HG03520 (cell line): ENCODE results near the gene HOXA6.

Experiments used
- ATAC-seq: cut with Tn5 transposase; IDR thresholded peaks from one replicate; pipeline ENCODE4 v1.9.1; 2021; ENCODE audit warnings: mild to moderate bottlenecking, moderate library complexity; ENCODE audit not compliant: unreplicated experiment

The HOXA6 gene

DNA sequence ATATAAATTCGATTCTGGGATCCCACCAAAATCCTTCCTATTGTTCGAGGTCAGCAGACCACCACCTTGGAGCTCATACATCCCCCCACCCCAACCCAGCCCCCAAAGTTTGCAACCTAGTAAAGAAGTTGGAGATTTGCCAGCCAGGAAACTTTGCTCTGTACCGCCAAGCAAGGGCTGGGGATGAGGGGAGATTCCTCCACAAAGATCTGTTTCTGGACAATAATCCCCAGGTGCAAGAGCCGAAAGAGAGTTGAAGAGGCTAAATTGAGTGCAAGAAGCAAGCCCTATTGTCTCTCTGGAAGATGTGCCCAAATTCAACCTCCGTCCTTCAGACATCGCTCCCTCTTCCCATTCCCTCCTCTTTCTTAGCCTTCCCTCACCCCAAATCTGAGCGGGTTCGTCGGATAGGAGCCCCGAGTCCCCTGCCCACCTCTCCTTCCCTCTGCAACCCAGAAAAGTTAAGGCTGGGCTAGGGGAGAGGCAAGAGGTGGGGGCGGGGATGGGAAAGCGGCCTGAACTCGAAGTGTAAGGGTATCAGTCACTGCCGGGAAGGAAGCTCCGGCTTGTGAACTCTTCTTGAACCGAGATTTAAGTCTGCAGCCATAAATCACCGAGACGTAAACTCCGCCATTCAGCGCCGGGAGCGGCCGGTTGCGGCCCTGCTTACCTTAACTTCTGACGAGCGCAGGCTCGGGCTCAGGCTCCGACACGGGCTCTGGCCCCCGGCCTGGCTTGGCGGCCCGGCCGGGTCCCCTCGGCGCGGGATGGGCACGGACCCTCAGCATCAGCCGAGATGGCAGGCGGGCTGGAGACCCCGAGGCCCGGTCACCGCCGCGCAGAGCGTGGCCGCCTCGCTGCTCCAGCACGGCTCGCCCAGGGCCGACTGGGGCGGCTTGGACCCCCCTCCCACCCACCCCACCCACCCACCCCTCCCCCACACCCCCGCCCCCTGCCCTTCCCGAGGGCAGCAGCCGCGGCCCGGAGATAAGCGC, 34.3 kb downstream of the HOXA6 start:
- ATAC-seq = no peak

DNA sequence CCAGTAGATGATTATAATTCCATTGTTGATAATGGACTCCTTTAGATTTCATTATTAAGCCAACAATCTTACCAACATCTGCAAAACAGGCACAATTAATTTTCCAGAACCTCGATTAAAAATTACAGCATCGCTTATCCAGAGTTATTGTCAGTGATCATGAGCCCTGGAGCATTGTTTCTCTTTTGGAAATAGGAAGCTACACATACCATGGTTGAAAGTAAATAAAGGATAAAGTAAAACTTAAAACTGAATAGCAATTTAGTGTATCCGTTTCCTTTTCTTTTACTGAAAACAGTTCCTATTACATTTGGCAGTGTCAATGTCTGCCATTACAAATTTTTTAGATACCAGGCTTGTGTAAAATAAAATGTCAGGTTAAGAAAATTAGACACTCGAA, 35.2 kb downstream of the HOXA6 start:
- ATAC-seq = no peak

DNA sequence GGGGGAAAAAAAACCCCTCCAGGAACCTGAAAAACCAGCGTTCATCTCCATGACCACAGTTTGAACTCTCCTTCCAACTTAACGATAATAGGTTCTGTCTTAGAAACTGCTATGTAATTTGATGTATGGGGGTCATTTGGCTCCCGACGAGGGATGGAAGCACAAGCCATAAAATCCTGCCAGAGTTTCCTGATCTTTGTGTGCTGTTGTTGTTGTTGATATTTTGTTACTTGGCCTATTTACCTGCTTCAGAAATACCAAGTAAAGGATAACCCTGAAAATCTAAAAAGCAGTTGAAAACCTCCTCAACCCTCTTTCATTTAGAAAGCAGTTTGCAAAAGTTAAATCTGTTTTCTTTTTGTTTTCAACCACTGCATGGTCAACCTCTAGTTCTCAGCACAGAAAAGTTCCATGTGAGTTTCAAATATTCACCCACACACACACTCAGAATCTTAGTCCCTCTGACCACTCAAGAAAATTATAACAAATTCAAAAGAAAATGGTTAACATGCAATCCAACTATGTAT, 35.8 kb downstream of the HOXA6 start:
- ATAC-seq = no peak

DNA sequence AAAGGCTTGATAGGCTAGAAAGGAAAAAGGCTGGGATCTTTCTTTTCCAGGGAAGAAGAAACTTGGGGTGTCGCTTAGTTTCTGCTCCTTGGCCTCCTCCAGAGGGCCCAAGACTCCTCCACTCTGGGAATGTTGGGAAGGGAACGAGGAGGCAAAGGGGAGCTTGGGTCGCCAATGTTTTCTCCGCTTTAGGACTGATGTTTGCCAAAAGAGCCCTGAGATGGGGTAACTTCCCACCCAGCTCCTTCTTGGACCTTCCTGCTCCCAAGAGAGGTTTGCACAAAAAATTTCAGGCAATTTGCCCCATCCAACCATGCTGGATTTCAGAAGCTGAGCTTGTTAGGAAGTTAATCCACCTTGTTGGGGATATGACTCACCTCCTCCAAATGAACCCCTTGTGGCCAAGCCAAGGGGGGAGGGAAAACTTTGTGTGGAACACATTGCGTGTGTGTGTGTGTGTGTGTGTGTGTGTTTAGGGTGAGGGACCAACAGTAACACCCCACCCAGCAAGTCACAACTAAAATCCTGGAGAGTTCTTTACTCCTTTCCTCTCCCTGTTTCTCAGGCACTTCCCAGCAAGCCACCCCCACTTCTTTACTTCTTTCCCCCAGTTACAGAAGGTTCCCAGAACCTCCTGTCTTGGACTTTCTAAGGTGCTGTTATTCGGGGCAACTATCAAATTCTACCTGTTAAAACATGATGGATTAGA, 36.4 kb downstream of the HOXA6 start:
- no peak for ATAC-seq

DNA sequence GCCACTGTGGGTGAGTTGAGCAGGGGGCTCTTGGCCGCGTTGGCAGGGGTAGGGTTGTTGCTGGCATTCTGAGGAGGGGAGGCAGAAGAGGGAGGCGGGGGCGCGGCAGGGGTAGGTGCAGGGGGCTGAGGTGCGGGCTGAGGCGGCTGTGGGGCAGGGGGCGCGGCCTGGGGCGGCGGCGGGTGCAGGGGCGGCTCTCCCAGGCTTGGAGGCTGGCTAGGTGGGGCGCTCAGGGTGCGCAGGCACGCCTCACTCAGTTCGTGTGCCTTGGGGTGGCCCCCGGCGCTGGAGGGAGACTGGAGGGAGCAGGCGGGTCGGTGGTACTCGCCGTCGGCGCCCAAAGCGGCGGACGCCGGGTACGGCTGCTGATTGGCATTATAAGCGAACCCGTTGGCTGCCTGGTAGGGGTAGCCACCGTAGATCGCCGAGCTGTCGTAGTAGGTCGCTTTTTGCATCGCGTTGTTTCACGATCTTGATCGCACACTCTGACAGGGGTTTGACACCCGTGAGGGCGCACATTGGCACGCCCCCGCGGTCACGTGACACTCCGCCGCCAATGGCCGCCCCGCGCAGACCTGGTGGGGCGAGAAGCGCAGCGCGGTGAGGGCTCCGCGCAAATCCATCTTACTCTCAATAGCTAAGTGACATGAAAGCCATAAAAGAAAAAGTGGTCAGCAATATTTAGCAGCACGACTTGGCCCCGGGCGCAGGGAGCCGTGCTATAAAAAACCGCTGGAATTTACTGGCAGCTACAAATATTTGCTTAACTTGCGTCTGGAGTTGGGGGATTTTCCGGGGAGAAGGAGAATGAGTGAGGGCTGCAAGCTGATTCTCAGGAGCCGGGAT, 37.2 kb downstream of the HOXA6 start:
- no peak for ATAC-seq

DNA sequence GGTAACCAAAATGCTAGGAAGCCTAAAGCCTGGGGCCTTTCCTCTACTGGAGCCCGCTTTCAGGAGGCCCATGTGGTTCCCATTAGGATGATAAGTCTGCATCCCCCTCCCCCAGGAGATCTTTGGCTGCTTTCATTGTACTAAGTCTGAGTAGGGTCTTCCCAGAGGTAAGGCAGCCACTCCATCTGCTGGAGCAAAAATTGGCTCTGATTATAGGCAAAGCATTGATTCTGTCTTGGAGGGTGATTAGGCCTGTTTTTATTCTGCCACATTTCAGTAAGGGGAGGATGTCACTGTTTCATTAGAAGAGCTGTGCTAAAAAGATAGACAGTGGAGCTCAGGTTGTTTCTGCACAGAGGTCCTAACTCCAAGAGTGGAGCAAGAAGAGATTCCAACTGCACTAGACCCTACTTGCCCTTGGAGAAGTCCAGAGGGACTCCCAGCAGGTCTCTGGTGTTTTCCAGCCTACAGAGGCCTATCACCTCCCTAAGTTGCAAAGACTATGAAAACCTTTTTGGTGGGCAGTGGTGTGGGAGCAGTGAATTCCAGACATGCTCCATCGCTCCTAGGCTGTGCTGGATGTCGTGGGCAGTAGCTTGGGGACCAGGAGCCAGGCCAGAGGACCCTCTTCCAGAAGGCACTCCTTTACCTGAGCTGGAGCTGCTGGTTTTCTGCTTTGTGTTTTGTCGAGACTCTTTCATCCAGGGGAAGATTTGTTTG, 37.9 kb downstream of the HOXA6 start:
- ATAC-seq = no peak

DNA sequence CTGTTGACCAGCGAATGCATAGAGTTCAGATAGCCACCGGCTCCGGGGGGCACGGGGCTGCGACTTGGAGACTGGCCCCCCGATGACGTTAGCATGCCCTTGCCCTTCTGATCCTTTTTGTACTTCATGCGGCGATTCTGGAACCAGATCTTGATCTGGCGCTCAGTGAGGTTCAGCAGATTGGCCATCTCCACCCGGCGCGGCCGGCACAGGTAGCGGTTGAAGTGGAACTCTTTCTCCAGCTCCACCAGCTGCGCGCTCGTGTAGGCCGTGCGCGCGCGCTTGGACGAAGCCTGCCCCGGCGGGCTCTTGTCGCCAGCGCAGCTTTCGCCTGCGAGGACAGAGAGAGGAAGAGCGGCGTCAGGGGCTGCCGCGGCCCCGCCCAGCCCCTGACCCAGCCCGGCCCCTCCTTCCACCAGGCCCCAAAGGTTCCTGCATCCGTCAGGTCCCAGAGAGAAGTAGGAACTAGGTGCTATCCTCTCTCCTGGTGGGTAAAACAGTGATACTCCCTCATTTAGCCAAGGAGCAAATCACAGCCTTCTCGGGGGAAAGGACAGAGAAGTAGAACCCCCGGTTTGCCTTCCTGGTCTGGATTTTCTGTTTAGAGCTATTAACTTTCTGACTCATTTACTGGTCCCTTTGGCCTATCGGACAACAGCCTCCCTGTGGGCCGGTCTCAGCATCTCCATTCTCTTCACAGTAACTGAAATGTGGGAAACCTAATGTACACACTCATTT, 39.0 kb downstream of the HOXA6 start:
- no peak for ATAC-seq

DNA sequence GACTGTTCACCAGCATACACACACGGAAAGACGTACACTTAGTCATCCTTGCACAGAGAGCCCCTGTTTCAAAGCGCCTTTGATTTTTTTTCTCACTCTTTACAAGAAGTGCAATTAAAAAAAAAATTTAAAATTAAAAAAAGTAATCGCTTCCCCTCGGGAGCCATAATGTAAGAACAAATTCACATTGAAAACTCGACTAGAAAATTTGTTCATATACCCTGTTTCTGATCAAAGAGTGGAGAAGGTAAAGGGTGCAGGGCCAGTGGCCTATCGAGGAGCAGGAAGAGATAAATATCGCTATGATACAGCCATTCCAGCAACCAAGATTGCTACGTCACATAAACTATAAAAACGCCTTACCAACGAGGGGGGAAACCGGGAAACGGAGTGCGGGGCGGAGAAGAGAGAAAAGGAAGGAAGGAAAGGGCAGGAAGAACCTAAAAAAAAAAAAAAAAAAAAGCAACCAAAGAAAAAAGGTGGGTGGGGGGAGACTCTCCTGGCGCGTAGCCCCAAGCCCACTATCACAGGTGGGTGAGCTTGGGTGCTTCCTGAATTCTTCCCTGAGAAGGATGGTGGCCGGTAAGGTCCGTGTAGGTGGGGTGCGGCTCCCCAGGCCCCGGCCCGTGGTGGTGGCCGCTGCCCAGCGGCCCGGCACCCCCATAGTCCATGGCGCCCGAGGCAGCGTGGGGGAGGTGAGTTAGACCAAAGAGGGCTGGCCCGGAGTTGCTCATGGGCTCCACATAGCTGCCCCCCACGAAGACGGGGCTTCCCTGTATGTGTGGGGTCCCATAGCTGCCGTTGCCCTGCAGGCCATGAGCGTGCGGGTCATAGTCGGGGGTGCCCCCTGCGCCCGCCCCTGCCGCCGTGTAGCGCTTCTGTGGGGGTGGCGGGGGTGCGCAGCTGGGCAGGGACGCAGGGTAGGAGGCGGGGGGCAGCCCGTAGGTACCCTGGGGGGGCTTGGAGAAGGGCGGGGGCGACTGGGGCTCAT, 39.9 kb downstream of the HOXA6 start:
- ATAC-seq = no peak

DNA sequence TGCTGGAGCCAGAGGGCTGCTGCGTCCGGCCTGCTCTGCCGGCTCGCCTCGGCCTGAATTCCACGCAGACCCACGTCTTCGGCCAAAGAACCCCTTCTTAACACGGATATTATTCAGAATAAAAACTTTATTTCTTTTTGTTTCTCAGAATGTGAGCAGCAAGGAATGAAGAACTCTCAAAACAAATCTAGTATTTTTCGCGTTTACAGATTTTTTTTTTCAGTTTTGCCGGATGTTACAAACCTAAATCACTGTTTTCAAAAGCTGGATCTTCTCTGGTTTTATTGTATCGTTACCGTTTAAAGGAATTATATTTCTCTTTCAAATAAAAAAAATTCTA, 40.7 kb downstream of the HOXA6 start:
- ATAC-seq = no peak

DNA sequence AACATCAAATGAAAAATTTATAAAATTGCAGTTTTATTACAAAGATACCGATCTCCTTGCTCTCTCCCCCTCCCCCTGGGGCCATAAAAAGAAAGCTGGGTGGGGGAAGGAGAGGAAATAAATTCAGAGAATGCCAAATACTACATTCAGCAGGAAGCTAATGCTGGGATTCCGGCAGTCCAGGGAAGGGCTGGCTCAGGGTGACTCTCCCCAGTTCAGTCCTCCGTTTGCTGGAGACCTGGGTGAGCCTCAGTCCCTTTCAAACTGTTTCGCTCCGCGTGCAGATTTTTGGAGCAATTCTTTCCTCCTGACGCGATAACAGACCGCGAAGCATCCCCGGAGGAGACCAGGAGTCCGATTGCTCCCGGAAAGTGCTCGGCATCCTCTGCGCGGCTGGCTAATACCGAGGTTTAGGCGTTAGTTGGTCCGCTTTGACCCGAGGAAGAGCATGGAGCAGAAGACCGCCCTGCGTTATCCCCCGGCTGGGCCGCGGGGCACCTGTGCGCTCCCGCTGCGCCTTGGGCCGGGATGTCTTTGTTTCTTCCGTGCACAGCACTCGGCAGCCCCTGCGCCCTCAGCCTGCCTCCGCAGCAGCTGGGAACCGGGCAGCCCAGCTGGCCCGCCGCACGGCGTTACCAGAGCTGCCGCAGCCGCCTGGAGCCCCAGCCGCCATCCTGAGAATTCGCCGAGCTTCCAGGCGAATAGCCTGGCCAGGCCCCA, 41.2 kb downstream of the HOXA6 start:
- ATAC-seq = no peak

DNA sequence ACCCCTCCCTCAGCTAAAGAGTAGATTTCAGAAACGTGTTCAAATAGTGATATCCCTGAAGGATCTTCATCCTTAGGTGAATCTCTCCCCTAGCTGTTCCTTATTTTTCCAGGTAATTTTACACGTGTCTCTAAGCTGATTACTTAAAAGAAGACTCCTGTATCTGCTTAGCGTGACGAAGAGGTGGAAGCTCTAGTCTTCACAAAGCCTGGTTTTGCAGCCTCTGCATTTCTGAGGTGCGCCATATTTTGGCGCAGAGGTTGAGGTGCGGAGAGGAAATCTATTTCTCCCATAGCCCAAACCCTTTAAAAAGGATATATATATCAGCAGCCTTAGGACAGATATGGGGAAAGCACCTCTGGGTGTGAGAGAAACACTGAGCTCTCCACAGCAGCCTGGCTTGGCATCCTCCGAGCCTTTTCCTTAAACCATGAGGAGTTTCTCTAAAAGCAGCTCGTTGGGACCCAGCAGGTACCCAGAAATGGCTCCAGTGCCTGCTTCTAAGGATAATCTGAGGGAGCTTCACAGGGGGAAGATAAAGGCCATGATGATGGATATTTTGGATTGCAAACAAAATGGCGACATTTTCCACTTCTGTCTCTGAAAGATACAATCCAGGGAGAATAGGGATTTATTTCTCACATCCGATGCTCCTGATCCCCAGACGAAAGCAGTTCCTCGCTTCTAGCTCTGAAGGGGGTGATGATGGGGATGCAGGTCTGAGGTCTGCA, 42.1 kb downstream of the HOXA6 start:
- ATAC-seq = no peak

DNA sequence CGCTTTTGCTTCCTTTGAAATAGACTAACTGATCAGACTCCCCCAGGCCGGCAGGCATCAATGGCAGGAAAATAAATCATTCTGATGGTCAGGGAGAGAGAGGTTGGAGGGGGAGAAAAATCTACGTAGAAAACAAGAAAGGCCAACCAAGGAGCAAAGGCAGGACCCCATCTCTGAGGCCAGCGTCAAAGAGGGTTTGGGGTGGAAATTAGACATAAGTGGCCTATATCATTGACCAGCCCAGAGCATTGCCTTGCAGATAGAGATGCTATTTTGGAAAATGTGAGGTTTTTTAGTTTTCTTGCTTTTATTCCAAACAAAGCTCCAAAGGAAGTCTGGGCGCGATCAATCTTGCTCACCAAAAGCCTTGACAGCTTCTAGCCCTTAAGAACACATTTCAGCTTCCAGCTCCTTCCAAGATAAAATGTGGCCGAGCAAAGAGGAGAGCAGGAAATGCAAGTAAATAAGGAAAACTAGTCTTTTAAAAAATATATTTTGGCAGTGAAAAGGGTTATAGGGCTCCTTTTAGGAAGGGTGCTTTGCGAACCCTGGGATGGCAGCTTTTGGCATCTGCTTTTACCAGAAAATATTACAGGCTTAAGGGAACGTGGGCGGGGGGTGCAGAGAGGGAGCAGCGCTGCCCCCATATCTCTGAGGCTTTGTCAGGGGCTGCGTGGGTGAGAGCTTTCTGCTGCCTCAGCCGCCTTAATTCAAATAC, 43.1 kb downstream of the HOXA6 start:
- no peak for ATAC-seq

DNA sequence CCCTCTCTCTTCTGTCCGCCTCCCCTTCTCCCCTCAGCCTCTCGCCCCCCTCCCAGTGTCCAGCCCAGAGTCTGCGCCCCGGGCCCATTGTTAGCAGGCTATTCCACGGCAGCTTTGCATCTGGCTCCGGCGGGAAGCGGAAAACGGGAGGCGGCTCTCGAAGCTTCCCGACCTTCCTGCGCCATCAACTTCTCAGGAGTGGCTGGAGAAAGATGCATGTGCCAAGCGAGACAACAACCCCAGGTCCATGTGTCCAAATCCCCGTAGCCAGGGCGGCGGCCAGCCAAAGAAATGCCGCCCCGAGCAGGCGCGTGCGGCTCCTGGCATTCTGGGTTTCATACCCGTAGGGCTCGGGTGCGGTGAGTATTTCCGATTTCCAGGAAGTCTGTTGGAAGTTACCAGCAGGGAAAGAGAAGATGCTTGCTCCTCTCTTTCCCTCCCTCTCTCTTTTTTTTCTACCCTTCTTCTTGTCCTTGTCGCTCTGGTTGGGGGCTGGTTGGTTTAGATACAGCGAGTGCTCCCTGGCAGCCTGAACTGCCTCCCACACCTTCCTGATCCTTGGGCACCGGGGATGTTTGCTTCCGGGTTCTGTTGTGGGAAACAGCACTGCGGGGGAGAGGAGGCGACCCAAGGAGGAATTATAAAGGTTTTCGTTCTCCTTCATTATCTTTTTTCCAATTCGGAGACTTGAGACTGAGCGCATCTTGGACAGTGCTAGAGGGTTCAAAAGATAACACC, 43.9 kb downstream of the HOXA6 start:
- ATAC-seq = no peak

DNA sequence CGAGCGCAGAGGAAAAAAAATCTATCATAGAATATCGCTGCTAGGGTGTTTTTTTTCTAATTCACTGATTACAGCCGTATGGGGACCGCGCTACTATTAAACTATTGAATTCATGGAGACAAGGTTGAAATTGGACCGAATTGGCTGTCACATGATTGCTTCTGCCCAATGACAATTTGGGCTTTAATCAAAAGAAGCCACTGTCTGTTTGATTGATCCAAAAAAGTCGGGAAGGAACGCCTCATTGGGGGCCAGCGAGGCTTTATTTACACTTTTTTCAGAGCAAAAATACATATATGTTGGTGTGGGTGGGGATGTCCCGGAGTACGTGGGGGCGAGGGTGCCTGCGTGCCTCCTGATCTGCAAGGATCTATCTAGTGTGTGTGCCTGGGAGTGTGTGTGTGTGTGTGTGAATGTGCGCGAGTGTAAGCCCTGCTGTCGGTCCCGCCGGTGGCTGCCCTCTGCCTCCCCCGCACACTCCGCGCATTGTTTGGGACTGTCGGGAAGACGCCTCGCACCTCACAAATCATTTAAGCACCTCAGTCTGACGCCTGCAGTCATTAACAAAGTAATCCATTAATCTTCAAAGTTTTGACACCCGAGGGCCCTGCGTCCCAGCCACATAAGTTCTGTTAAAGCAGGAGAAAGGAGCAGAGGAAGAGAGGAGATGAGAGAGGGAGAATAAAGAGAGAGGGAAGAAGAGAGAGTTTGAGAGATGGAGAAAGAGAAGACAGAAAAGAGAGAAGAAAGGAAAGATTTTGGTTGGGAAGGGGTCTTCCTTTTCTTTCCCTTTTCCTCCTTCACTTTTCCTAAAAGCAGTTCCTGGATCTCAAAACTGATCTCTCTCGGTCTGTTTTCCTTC, 44.8 kb downstream of the HOXA6 start, which contains the start of gene HOXA2:
Gene HOXA2, minus strand, starts transcription at position 103 of the 862 bp plus-strand sequence. CDS start 183 bp downstream, outside the sequence.
- no peak for ATAC-seq
